Activated T-cell treated with anti-CD3 and anti-CD28 coated beads, Interleukin-2, amount 50 U/mL, for 4 hours (primary cell): ENCODE data around the gene RIOK3. TPM values are rescaled to one million over a fixed set of nuclear protein-coding genes. Genes with fewer than 3 reads are reported as not detected.

Experiments used
- ATAC-seq, 2 donors: fragments of 200-7000 bp; cut with Tn5 transposase; one replicate each; pipeline ENCODE4 v1.10.0; 2021
- DNase-seq: peaks from one replicate; pipeline ENCODE4 v3.0.0-alpha.2; 2020
- H3K27me3 Mint-ChIP-seq: one replicate; pipeline ENCODE4 v1.8.0; 2021; ENCODE audit warnings: low read depth, mixed read lengths
- H3K36me3 Mint-ChIP-seq: one replicate; pipeline ENCODE4 v1.8.0; 2022; ENCODE audit warnings: mixed read lengths; ENCODE audit not compliant: insufficient read depth
- H3K4me1 Mint-ChIP-seq: one replicate; pipeline ENCODE4 v1.8.0; 2021; ENCODE audit warnings: low read depth, mixed read lengths
- H3K4me3 Mint-ChIP-seq: one replicate; pipeline ENCODE4 v1.8.0; 2021; ENCODE audit warnings: mild to moderate bottlenecking, moderate library complexity, mixed read lengths
- H3K9me3 Mint-ChIP-seq: one replicate; pipeline ENCODE4 v1.8.0; 2021; ENCODE audit warnings: mixed read lengths
- total RNA-seq, 3 donors: library from RNA; stranded (reverse); gene quantifications; one replicate each; pipeline ENCODE4 v1.2.1, GENCODE V29; 2021

RIOK3 gene
- total RNA-seq, 3 donors from 2014 or later, result 42.9 to 55.4 (median 50.8) TPM

DNA sequence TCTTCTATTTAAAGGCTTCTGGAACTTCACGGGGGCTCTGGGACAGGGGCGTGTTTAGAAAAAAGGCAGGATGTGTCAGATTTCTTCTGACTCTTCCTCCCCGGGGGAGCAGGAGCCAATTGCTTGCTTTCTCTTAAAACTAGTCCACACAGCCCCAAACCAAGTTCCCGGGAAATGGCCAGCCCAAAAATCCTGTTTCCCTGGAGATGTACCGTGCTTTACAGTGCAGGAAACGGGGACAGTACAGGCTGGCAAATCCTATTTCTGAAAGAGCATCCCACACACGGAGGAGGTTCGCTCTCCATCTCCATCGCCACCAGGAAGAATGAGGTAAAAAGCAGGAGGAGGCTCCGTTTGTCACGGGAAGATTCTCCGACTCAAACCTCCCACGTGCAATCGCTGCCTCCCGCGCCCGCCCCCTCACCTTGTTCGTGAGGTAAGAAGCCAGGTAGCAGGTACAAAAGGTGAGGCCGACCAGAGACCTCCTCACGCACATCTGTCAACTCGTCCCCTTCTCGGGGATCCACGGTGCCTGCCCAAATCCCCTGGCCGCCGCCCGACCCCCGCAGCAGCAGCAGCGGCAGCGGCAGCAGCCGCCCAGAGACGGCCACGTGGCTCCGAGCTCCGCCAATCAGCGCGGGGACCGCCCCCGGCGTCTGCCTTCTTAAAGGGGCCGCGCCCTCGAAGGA, 15.6 kb upstream of the RIOK3 start:
- Mint-ChIP-seq H3K4me3 (peak overlapping the region; percentile 91), H3K9me3 (no peaks in the 10 kb centered on the region), H3K36me3 (no peaks in the 10 kb centered on the region), H3K27me3 (no peaks in the 10 kb centered on the region), H3K4me1 (peaks cover 11% of the 10 kb centered on the region)
- DNase-seq (peak; percentile 72), ATAC-seq (peak; percentile 99 to 100)

DNA sequence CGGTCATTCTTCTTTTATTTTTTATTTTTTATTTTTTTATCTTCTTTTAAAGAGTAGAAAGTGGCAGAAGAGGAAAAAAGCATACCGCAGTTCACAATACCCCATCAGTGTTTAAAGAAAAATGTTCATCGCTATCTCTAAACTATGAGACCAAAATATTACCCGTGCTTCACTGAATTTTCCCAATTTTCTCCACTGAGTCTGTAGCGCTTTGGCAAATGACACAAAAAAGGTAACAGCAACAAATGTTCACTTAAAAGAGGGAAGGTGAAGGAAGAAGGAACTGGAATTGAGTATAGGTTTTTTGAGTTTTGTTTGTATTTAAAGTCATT, 15.1 kb upstream of the RIOK3 start:
- ATAC-seq (no peak), DNase-seq (no peak)
- H3K4me3 Mint-ChIP-seq, result peak overlapping the region; percentile 91
- H3K27me3 Mint-ChIP-seq, result no peaks in the 10 kb centered on the region
- peaks cover 11% of the 10 kb centered on the region for H3K4me1 Mint-ChIP-seq
- H3K9me3 Mint-ChIP-seq, result no peaks in the 10 kb centered on the region
- no peaks in the 10 kb centered on the region for H3K36me3 Mint-ChIP-seq

DNA sequence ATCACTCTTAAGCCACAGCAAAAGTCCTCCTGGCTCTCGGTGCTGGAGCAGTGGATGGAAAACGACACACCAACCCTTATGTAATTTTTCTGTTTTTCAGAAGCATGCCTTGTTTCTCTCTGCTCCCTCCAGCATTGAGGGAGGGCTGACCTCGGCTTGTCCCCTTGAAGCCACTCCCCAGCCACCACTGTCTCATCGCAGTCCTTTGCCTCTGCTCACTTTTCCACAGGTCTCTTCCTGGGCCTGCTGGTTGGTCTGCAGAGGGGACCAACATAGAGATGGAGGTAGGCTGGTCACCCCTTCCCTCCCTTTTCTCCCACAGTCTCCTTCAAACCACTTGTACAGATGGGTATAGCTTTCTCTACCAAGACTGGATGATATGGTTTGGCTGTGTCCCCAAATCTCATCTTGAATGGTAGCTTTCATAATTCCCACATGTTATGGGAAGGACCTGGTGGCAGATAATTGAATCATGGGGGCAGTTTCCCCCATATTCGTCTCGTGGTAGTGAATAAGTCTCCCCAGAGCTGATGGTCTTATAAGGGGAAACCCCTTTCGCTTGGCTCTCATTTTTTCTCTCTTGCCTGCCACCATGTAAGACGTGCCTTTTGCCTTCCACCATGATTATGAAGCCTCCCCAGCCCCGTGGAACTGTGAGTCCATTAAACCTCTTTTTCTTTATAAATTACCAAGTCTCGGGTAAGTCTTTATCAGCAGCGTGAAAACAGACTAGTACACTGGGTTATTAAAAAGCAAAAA, 14.3 kb upstream of the RIOK3 start:
- Mint-ChIP-seq H3K4me3 (peak overlapping the region; percentile 91), H3K4me1 (peaks cover 11% of the 10 kb centered on the region), H3K36me3 (no peaks in the 10 kb centered on the region), H3K27me3 (peaks cover 1% of the 10 kb centered on the region), H3K9me3 (no peaks in the 10 kb centered on the region)
- no peak for ATAC-seq
- DNase-seq, result no peak

- DNase-seq (no peak), ATAC-seq (no peak)
- Mint-ChIP-seq H3K36me3 (no peaks in the 10 kb centered on the region), H3K4me1 (peaks cover 11% of the 10 kb centered on the region), H3K27me3 (peaks cover 1% of the 10 kb centered on the region), H3K9me3 (no peaks in the 10 kb centered on the region), H3K4me3 (no peak overlapping the region)
Measured at GRCh38 chr18:23440131-23440530, 13.0 kb upstream of the RIOK3 start.

- Mint-ChIP-seq H3K4me3 (no peak overlapping the region), H3K9me3 (no peaks in the 10 kb centered on the region), H3K36me3 (no peaks in the 10 kb centered on the region), H3K27me3 (peaks cover 1% of the 10 kb centered on the region), H3K4me1 (peaks cover 11% of the 10 kb centered on the region)
- DNase-seq (no peak), ATAC-seq (no peak)
Measured at GRCh38 chr18:23442958-23443357, 10.1 kb upstream of the RIOK3 start.

DNA sequence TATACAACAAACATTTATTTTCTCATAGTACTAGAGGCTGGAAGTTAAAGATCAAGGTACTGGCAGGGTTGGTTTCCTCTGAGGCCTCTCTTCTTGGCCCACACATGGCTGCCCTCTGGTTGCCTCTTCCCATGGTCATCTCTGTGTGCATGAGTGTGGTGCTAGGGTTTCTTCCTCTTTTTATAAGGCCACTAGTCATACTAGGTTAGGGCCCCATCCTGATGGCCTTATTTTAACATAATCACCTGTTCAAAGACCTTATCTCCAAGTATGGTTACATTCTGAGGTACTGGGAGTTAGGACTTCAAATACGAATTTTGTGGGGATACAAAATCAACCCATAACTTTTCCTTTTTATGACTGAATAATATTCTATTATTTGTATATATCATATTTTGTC, 4.8 kb upstream of the RIOK3 start:
- no peaks in the 10 kb centered on the region for H3K27me3 Mint-ChIP-seq
- H3K9me3 Mint-ChIP-seq, result no peaks in the 10 kb centered on the region
- H3K4me3 Mint-ChIP-seq, result no peak overlapping the region
- H3K4me1 Mint-ChIP-seq, result peaks cover 14% of the 10 kb centered on the region
- DNase-seq (no peak), ATAC-seq (no peak)
- H3K36me3 Mint-ChIP-seq, result no peaks in the 10 kb centered on the region

- Mint-ChIP-seq H3K27me3 (no peaks in the 10 kb centered on the region), H3K9me3 (no peaks in the 10 kb centered on the region), H3K4me3 (no peak overlapping the region), H3K36me3 (no peaks in the 10 kb centered on the region), H3K4me1 (peaks cover 27% of the 10 kb centered on the region)
- ATAC-seq, result no peak
- DNase-seq, result no peak
Measured at GRCh38 chr18:23450022-23450421, 3.1 kb upstream of the RIOK3 start.

DNA sequence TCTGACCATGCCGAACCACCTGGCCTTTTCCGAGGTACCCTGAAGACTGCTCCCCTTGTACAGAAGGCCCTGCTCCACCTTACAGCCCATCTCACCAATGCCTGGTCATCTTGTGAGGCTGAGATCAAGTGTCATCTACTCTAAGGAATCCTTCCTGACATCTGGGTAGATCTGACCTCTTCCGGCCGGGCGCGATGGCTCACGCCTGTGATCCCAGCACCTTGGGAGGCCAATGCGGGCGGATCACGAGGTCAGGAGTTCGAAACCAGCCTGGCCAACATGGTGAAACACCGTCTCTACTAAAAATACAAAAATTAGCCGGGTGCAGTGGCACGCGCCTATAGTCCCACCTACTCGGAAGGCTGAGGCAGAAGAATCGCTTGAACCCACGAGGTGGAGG, 2.1 kb upstream of the RIOK3 start:
- ATAC-seq (no peak), DNase-seq (no peak)
- Mint-ChIP-seq H3K4me3 (no peak overlapping the region), H3K36me3 (no peaks in the 10 kb centered on the region), H3K4me1 (peaks cover 32% of the 10 kb centered on the region), H3K9me3 (no peaks in the 10 kb centered on the region), H3K27me3 (no peaks in the 10 kb centered on the region)

DNA sequence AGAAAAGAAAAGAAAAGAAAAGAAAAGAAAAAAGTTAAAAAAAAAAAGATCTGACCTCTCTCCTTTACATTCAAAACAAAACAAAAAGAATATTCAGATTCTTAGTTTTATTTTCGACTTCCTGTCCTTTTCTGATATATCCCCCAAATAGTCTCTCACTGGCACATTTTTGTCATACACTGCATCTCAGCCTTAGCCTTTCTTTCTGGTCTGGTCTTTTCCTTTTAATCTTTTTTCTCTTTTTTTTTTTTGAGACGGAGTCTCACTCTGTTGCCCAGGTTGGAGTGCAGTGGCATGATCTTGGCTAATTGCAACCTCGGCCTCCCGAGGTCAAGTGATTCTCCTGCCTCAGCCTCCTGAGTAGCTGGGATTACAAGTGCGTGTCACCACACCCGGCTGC, 1.6 kb upstream of the RIOK3 start:
- no peak for DNase-seq
- Mint-ChIP-seq H3K27me3 (no peaks in the 10 kb centered on the region), H3K4me3 (peak overlapping the region; percentile 54), H3K4me1 (peaks cover 34% of the 10 kb centered on the region), H3K36me3 (no peaks in the 10 kb centered on the region), H3K9me3 (no peaks in the 10 kb centered on the region)
- ATAC-seq, result no peak

DNA sequence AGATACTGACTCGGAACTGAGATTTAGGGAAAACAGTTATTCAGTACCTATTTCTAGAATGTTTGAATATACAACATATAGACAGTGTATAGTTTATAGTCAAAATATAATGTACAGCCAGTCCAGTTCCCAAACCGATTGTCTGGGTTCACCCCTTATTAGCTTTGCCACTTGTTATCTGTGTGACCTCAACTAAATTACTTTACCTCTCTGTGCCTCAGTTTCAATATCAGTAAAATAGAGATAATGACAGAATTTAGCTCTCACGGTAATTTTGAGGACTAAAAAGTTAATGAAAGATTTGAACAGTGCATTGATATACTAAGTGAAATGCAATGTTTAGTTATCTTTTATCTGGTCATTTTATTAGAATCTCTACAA, 750 bp upstream of the RIOK3 start:
- Mint-ChIP-seq H3K9me3 (no peaks in the 10 kb centered on the region), H3K27me3 (no peaks in the 10 kb centered on the region), H3K36me3 (no peaks in the 10 kb centered on the region), H3K4me1 (peaks cover 43% of the 10 kb centered on the region), H3K4me3 (peak overlapping the region; percentile 97)
- ATAC-seq (no peak), DNase-seq (no peak)

GRCh38 chr18:23453680-23454058, 582 bp downstream of the RIOK3 start:
- H3K27me3 Mint-ChIP-seq, result no peaks in the 10 kb centered on the region
- H3K4me3 Mint-ChIP-seq, result peak overlapping the region; percentile 97
- DNase-seq, result no peak
- H3K4me1 Mint-ChIP-seq, result peaks cover 56% of the 10 kb centered on the region
- no peaks in the 10 kb centered on the region for H3K9me3 Mint-ChIP-seq
- ATAC-seq, result peak; percentile 51 to 58
- H3K36me3 Mint-ChIP-seq, result peaks cover 6% of the 10 kb centered on the region

DNA sequence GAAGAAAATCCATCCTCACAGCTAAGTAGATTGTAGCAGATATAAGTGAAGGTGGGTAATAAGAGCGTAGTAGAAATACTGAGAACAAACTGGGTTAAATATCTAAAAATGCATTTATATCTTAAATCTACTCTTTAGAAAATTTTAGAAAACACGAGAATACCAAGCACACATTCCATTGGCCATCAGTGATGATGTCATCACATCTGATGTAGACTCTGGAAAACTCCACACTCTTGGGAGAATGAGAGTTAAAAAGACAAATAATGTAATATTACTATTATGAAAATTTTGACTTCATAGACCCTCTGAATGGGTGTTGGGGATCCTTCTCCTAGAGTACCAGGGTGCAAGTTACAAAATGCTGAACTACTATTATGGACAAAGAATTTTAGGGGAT, 3.7 kb downstream of the RIOK3 start:
- Mint-ChIP-seq H3K9me3 (no peaks in the 10 kb centered on the region), H3K4me1 (peaks cover 80% of the 10 kb centered on the region), H3K27me3 (no peaks in the 10 kb centered on the region), H3K36me3 (peaks cover 14% of the 10 kb centered on the region), H3K4me3 (no peak overlapping the region)
- ATAC-seq (no peak), DNase-seq (no peak)

GRCh38 chr18:23458830-23459529, 5.9 kb downstream of the RIOK3 start:
- Mint-ChIP-seq H3K36me3 (peaks cover 24% of the 10 kb centered on the region), H3K4me3 (no peak overlapping the region), H3K4me1 (peaks cover 70% of the 10 kb centered on the region), H3K27me3 (no peaks in the 10 kb centered on the region), H3K9me3 (no peaks in the 10 kb centered on the region)
- DNase-seq (no peak), ATAC-seq (no peak)

DNA sequence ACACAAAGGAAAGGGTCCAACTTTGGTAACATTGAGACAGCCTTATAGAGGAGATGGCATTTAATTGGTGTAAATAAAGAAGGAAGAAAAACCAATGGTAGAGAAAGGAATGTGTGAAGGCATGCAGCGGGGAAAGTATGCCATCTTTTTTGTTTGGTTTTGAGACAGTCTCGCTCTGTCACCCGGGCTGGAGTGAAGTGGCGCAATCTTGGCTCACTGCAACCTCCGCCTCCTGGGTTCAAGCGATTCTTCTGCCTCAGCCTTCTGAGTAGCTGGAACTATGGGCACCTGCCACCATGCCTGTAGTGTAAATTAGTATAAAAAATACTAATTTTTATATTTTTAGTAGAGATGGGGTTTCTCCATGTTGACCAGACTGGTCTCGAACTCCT, 6.4 kb downstream of the RIOK3 start:
- Mint-ChIP-seq H3K36me3 (peaks cover 25% of the 10 kb centered on the region), H3K4me1 (peaks cover 65% of the 10 kb centered on the region), H3K27me3 (no peaks in the 10 kb centered on the region), H3K4me3 (no peak overlapping the region), H3K9me3 (no peaks in the 10 kb centered on the region)
- DNase-seq (no peak), ATAC-seq (no peak)
